Kidney (tissue), 14 donors: Measurements from ENCODE around the gene HOXB1. TPM values are rescaled to one million over a fixed set of nuclear protein-coding genes. Genes with fewer than 3 reads are reported as not detected.

Experiments used
- DNase-seq, 5 donors: peaks; one replicate each; pipeline ENCODE4 v3.0.0-alpha.2; 2013 to 2020
- FAIRE-seq: peaks from 2 replicates; lab custom pipeline; 2012; peaks lifted over from hg19 to GRCh38; lab: Jason Lieb, UNC
- H3K27ac ChIP-seq, 2 donors: one replicate each; pipeline ENCODE4 v1.7.0; 2013; ENCODE audit warnings: low read depth in 2 of 2, low read length in 2 of 2, inconsistent platforms in 1 of 2
- H3K27me3 ChIP-seq: one replicate; pipeline ENCODE4 v1.7.1; 2013; ENCODE audit warnings: low read length, inconsistent platforms; ENCODE audit not compliant: control insufficient read depth, insufficient read depth
- H3K36me3 ChIP-seq, 3 donors: one replicate each; pipeline versions ENCODE4 v1.7.0 to v1.7.1; 2013; ENCODE audit warnings: low read length in 3 of 3, control low read depth in 1 of 3, inconsistent platforms in 1 of 3; ENCODE audit not compliant: insufficient read depth in 3 of 3, control insufficient read depth in 2 of 3
- H3K4me1 ChIP-seq, 3 donors: one replicate each; pipeline versions ENCODE4 v1.7.0 to v1.7.1; 2013; ENCODE audit warnings: low read length in 3 of 3, inconsistent platforms in 1 of 3, low read depth in 1 of 3; ENCODE audit not compliant: control insufficient read depth in 2 of 3, insufficient read depth in 2 of 3
- H3K4me3 ChIP-seq, 3 donors: one replicate each; pipeline versions ENCODE4 v1.7.0 to v1.8.1; 2013; ENCODE audit warnings: low read length in 3 of 3, control low read depth in 1 of 3, inconsistent platforms in 1 of 3
- H3K9ac ChIP-seq, 3 donors: one replicate each; pipeline versions ENCODE4 v1.7.0 to v1.7.1; 2013; ENCODE audit warnings: low read length in 3 of 3, control low read depth in 1 of 3, inconsistent platforms in 1 of 3
- H3K9me3 ChIP-seq, 3 donors: one replicate each; pipeline versions ENCODE4 v1.7.0 to v1.7.1; 2013; ENCODE audit warnings: low read length in 3 of 3, control low read depth in 1 of 3, inconsistent platforms in 1 of 3; ENCODE audit not compliant: control insufficient read depth in 2 of 3, insufficient read depth in 1 of 3
- intact Hi-C: fragments of 100-400 bp; cut with DNase I; formaldehyde crosslinking; loops from one replicate; pipeline ENCODE4 v1.11.1; 2022
- polyA plus RNA-seq: library from polyadenylated mRNA; stranded (reverse); fragments of 350-450 nt; fragmentation: Illumina TruSeq; extraction: RNeasy Lipid Tissue Mini Kit (QIAGEN cat#74804); gene quantifications from one replicate; pipeline ENCODE4 v1.2.3, GENCODE V29; 2014; ENCODE audit warnings: low read depth, low replicate concordance; ENCODE audit not compliant: insufficient read depth
- total RNA-seq: library from RNA; stranded (reverse); fragmentation: NEBNext Ultra II Directional; extraction: Animal tissue kit (Norgen Biotek cat#: 25700); gene quantifications from one replicate; pipeline ENCODE4 v1.2.1, GENCODE V29; 2021
- TF ChIP-seq, protein P1 (sequence below): IDR thresholded peaks from 3 replicates; pipeline ENCODE4 v1.5.1; 2012; ENCODE audit warnings: mild to moderate bottlenecking, moderate library complexity, borderline replicate concordance; ENCODE audit not compliant: insufficient read depth; ENCODE audit errors: extremely low read depth
- donor health status: control.
- donor health status: control.
- donor health status: control.
- donor health status: control.
- donor health status: control.
- donor health status: DM: yes; HTN: yes; CAD: no.
- donor health status: Normal renal cell carcinoma (clear cell type).

HOXB1 gene
- total and polyA plus RNA-seq, 2 donors from 2014 or later: not detected

DNA sequence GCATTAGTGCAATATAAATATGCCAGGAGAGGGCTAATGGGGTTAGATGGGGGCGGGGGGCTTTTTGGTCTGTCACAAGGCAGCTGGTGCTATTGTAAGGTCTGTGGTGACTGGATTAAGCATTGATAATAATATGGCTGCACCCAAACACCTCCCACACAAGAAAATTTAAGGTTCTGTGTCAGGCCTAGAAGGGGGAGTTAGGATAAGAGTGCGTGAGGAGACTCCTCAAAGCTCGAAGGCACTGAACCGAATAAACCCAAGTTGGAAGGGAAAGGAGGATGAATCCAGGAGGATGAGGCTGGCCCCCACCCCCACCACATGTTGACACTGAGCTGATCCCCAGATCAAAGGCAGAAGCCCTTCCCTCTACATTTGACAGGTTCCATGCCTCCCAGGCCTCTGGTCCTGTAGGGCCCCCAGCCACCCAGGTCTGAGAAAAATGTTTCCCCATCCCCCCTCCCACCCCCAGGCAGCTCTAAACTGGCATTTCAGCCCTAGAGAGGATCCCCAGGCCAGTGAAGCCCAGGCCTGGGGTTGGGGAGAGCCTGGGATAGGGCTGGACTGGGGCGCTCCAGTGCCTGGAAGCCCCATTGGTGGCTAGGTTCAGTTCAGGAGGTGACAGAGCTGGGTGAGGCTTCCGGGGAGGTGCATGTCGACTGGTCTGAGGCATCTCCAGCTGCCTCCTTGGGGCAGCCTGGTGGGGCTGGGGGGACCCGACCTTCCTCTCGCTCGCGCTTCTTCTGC is 1.7 kb downstream of the HOXB1 start:
- TF ChIP-seq, protein P1, sequence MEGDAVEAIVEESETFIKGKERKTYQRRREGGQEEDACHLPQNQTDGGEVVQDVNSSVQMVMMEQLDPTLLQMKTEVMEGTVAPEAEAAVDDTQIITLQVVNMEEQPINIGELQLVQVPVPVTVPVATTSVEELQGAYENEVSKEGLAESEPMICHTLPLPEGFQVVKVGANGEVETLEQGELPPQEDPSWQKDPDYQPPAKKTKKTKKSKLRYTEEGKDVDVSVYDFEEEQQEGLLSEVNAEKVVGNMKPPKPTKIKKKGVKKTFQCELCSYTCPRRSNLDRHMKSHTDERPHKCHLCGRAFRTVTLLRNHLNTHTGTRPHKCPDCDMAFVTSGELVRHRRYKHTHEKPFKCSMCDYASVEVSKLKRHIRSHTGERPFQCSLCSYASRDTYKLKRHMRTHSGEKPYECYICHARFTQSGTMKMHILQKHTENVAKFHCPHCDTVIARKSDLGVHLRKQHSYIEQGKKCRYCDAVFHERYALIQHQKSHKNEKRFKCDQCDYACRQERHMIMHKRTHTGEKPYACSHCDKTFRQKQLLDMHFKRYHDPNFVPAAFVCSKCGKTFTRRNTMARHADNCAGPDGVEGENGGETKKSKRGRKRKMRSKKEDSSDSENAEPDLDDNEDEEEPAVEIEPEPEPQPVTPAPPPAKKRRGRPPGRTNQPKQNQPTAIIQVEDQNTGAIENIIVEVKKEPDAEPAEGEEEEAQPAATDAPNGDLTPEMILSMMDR: no peak
- no peaks in the 10 kb centered on the region for H3K27me3 ChIP-seq
- no peak for FAIRE-seq

GRCh38 chr17:48528153-48528935 is 2.5 kb downstream of the HOXB1 start:
- Histone ChIP-seq H3K27me3 (no peaks in the 10 kb centered on the region), H3K4me3 (peak overlapping the region in 1 of 3 donors; percentile 18), H3K36me3 (no peaks in the 10 kb centered on the region), H3K27ac (peak overlapping the region; percentile 13 to 72), H3K4me1 (peaks cover 3 to 4% (median 3%) of the 10 kb centered on the region in 3 donors), H3K9me3 (no peaks in the 10 kb centered on the region), H3K9ac (peak overlapping the region in 1 of 3 donors; percentile 3)
- TF ChIP-seq, protein P1: no peak
- DNase-seq (peak in 4 of 5 donors; percentile 73 to 86 (median 80)), FAIRE-seq (no peak)
- intact Hi-C loops: no loop called here

More for the DNA sequence above, 1.7 kb downstream of the HOXB1 start:
- Histone ChIP-seq H3K4me1 (peaks cover 3 to 4% (median 3%) of the 10 kb centered on the region in 3 donors), H3K27ac (peak overlapping the region in 1 of 2 donors; percentile 13), H3K36me3 (no peaks in the 10 kb centered on the region), H3K4me3 (no peak overlapping the region), H3K9me3 (no peaks in the 10 kb centered on the region), H3K9ac (no peak overlapping the region)
- DNase-seq: peak in 4 of 5 donors; percentile 67 to 84 (median 77)
- intact Hi-C loops: no loop called here

GRCh38 chr17:48527547-48527932 is 3.3 kb downstream of the HOXB1 start:
- Histone ChIP-seq H3K4me1 (peaks cover 3 to 11% (median 3%) of the 10 kb centered on the region in 3 donors), H3K9me3 (no peaks in the 10 kb centered on the region), H3K36me3 (no peaks in the 10 kb centered on the region), H3K9ac (peak overlapping the region in 1 of 3 donors; percentile 67), H3K27ac (peak overlapping the region; percentile 82), H3K4me3 (no peak overlapping the region), H3K27me3 (no peaks in the 10 kb centered on the region)
- intact Hi-C loops: no loop called here
- FAIRE-seq (no peak), DNase-seq (peak in 3 of 5 donors; percentile 87 to 90 (median 89))
- TF ChIP-seq, protein P1: no peak
